H9 (cell line): ENCODE measurements around the gene MXD4. TPM values are rescaled to one million over a fixed set of nuclear protein-coding genes. Genes with fewer than 3 reads are reported as not detected.

Source experiments
- DNase-seq: peaks from one replicate; pipeline ENCODE4 v3.0.0-alpha.2; 2017
- H2AFZ ChIP-seq: one replicate; pipeline ENCODE4 v1.6.1; 2013; ENCODE audit warnings: mild to moderate bottlenecking, low read length, control low read depth, moderate library complexity
- H2AK5ac ChIP-seq: 2 replicates; pipeline ENCODE4 v1.6.1; 2013; ENCODE audit warnings: low read length, control low read depth, mixed read lengths; ENCODE audit not compliant: insufficient read length
- H2BK120ac ChIP-seq: one replicate; pipeline ENCODE4 v1.6.1; 2013; ENCODE audit warnings: low read depth, mild to moderate bottlenecking, low read length, control low read depth, inconsistent platforms; ENCODE audit not compliant: poor library complexity, severe bottlenecking
- H2BK12ac ChIP-seq: 2 replicates; pipeline ENCODE4 v1.6.1; 2013; ENCODE audit warnings: low read length, control low read depth, mixed read lengths, low read depth; ENCODE audit not compliant: insufficient read length
- H2BK15ac ChIP-seq: 2 replicates; pipeline ENCODE4 v1.6.1; 2013; ENCODE audit warnings: low read depth, low read length, control low read depth
- H2BK20ac ChIP-seq: one replicate; pipeline ENCODE4 v1.6.1; 2013; ENCODE audit warnings: low read depth, mild to moderate bottlenecking, low read length, control low read depth, inconsistent platforms; ENCODE audit not compliant: poor library complexity, severe bottlenecking
- H2BK5ac ChIP-seq: 2 replicates; pipeline ENCODE4 v1.6.1; 2013; ENCODE audit warnings: low read length, control low read depth, mixed read lengths; ENCODE audit not compliant: insufficient read length
- H3K14ac ChIP-seq: 2 replicates; pipeline ENCODE4 v1.6.1; 2013; ENCODE audit warnings: low read length, control low read depth; ENCODE audit not compliant: insufficient read depth
- H3K18ac ChIP-seq: 2 replicates; pipeline ENCODE4 v1.6.1; 2013; ENCODE audit warnings: low read depth, mild to moderate bottlenecking, mixed read lengths, low read length, control low read depth; ENCODE audit not compliant: insufficient read length
- H3K23ac ChIP-seq: 2 replicates; pipeline ENCODE4 v1.6.1; 2013; ENCODE audit warnings: low read length, control low read depth, mixed read lengths, low read depth; ENCODE audit not compliant: insufficient read length
- H3K23me2 ChIP-seq: 2 replicates; pipeline ENCODE4 v1.6.1; 2013; ENCODE audit warnings: low read depth, mild to moderate bottlenecking, mixed read lengths, low read length, control low read depth; ENCODE audit not compliant: insufficient read length, poor library complexity, severe bottlenecking
- H3K27ac ChIP-seq: 2 replicates; pipeline ENCODE4 v1.5.1; 2013; ENCODE audit warnings: low read length, control low read depth, mixed read lengths, low read depth; ENCODE audit not compliant: insufficient read length
- H3K27me3 ChIP-seq: 2 replicates; pipeline ENCODE4 v1.6.1; 2013; ENCODE audit warnings: low read length, control low read depth, inconsistent platforms; ENCODE audit not compliant: insufficient read depth
- H3K4ac ChIP-seq: 2 replicates; pipeline ENCODE4 v1.6.1; 2013; ENCODE audit warnings: low read depth, mild to moderate bottlenecking, control low read depth, inconsistent platforms, low read length, moderate library complexity
- H3K4me1 ChIP-seq: 2 replicates; pipeline ENCODE4 v1.6.1; 2013; ENCODE audit warnings: low read length, control low read depth, inconsistent platforms; ENCODE audit not compliant: insufficient read depth
- H3K4me2 ChIP-seq: 2 replicates; pipeline ENCODE4 v1.6.1; 2013; ENCODE audit warnings: low read length, control low read depth, mixed read lengths; ENCODE audit not compliant: insufficient read length, insufficient read depth
- H3K56ac ChIP-seq: 2 replicates; pipeline ENCODE4 v1.6.1; 2013; ENCODE audit warnings: low read depth, mild to moderate bottlenecking, mixed read lengths, low read length, control low read depth; ENCODE audit not compliant: insufficient read length
- H3K79me1 ChIP-seq: 2 replicates; pipeline ENCODE4 v1.6.1; 2013; ENCODE audit warnings: low read depth, mild to moderate bottlenecking, moderate library complexity, low read length, control low read depth, inconsistent platforms; ENCODE audit not compliant: insufficient read depth, poor library complexity, severe bottlenecking
- H3K79me2 ChIP-seq: 2 replicates; pipeline ENCODE4 v1.6.1; 2013; ENCODE audit warnings: low read length, control low read depth, inconsistent platforms; ENCODE audit not compliant: insufficient read depth
- H3K9ac ChIP-seq: 2 replicates; pipeline ENCODE4 v1.6.1; 2013; ENCODE audit warnings: low read length, control low read depth, mixed read lengths; ENCODE audit not compliant: insufficient read length; ENCODE audit errors: extremely low read depth
- H3K9me3 ChIP-seq: one replicate; pipeline ENCODE4 v1.6.1; 2013; ENCODE audit warnings: low read depth, low read length, inconsistent platforms; ENCODE audit not compliant: control insufficient read depth
- H3T11ph ChIP-seq: one replicate; pipeline ENCODE4 v1.6.1; 2013; ENCODE audit warnings: mild to moderate bottlenecking, low read length, control low read depth, inconsistent platforms
- H4K20me1 ChIP-seq: one replicate; pipeline ENCODE4 v1.6.1; 2013; ENCODE audit not compliant: control insufficient read depth, insufficient read length, insufficient read depth
- H4K5ac ChIP-seq: 2 replicates; pipeline ENCODE4 v1.6.1; 2013; ENCODE audit warnings: low read depth, mild to moderate bottlenecking, mixed read lengths, low read length, control low read depth; ENCODE audit not compliant: insufficient read length
- H4K8ac ChIP-seq: replicated peaks from 2 replicates; pipeline ENCODE4 v1.6.1; 2013; ENCODE audit warnings: low read length, control low read depth, mixed read lengths, low read depth; ENCODE audit not compliant: insufficient read length
- H4K91ac ChIP-seq: 2 replicates; pipeline ENCODE4 v1.6.1; 2013; ENCODE audit warnings: low read depth, mild to moderate bottlenecking, moderate library complexity, mixed read lengths, low read length, control low read depth; ENCODE audit not compliant: insufficient read length
- H3K27ac Mint-ChIP-seq, 3 experiments: 2 replicates in 2 of 3; 3 replicates in 1 of 3; pipeline ENCODE4 v1.8.0; 2020 to 2021; ENCODE audit warnings: mixed read lengths in 3 of 3, mild to moderate bottlenecking in 1 of 3, moderate library complexity in 1 of 3
- H3K27me3 Mint-ChIP-seq: 2 replicates; pipeline ENCODE4 v1.8.0; 2021; ENCODE audit warnings: low read depth, mild to moderate bottlenecking, moderate library complexity, mixed read lengths
- H3K36me3 Mint-ChIP-seq, 3 experiments: 2 replicates in 2 of 3; 3 replicates in 1 of 3; pipeline ENCODE4 v1.8.0; 2020 to 2021; ENCODE audit warnings: low read depth in 3 of 3, mixed read lengths in 3 of 3; ENCODE audit not compliant: insufficient read depth in 1 of 3
- H3K4me1 Mint-ChIP-seq, 2 experiments: 2 replicates each; pipeline ENCODE4 v1.8.0; 2020; ENCODE audit warnings: mixed read lengths in 2 of 2
- H3K4me3 Mint-ChIP-seq, 2 experiments: 2 replicates in 1 of 2; 3 replicates in 1 of 2; pipeline ENCODE4 v1.8.0; 2020 to 2021; ENCODE audit warnings: mild to moderate bottlenecking in 2 of 2, mixed read lengths in 2 of 2, moderate library complexity in 1 of 2
- H3K9me3 Mint-ChIP-seq, 2 experiments: 2 replicates in 1 of 2; 3 replicates in 1 of 2; pipeline ENCODE4 v1.8.0; 2020; ENCODE audit warnings: mild to moderate bottlenecking in 2 of 2, mixed read lengths in 2 of 2, moderate library complexity in 1 of 2
- WGBS: extraction: QIAGEN DNeasy Blood & Tissue Kit; methylation state at CpG from one replicate; pipeline ENCODE4 v1.1.7; 2013; ENCODE audit warnings: missing lambda C conversion rate, low lambda C conversion rate, mixed read lengths; ENCODE audit not compliant: insufficient read length; ENCODE audit errors: extremely low coverage; 5-methylcytosine and 5-hydroxymethylcytosine counted together
- total RNA-seq: library from RNA; stranded (reverse); gene quantifications from 2 replicates; pipeline ENCODE4 v1.2.1, GENCODE V29; 2021
- TF ChIP-seq, protein P1 (sequence below): fragments of 200-600 bp; sonication (generic); conservative IDR thresholded peaks from 3 replicates; pipeline ENCODE4 v1.8.0; 2021; ENCODE audit warnings: antibody characterized with exemption, mild to moderate bottlenecking

MXD4 gene
- total RNA-seq, 1 experiment from 2014 or later = 24.1 TPM

DNA sequence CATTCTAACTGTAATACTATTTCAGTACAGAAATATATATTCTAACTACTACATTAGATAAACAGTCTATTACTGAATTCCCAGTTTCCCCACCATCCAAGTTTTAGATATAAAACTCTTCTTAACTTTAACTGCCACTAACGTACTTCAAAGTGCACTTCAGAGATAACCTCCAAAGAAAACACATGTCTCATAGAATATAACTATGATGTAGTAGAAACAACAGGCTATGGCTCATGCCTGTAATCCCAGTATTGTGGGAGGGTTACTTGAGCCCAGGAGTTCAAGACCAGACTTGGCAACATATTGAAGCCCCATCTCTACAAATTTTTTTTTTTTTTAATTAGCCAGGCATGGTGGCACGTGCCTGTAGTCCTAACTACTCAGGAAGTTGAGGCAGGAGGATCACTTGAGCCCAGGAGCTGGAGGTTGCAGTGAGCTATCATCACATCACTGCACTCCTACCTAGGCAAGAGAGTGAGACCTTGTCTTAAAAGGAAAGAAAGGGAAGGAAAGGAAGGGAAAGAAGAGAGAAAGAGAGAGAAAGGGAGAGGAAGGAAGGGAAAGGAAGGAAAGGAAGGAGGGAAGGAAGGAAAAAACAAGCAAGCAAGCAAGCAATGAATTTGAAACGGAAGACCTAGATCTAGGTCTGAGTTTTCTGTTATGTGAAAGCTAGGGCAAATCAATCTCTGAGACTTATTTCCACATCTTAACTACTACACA lies 24.8 kb downstream of the MXD4 start:
- H3K18ac ChIP-seq = no peak overlapping the region
- no peak overlapping the region for H3K4me2 ChIP-seq
- no peak overlapping the region for H3K9ac ChIP-seq
- no peak overlapping the region for H2AFZ ChIP-seq
- H3K56ac ChIP-seq = no peak overlapping the region
- no peak overlapping the region for H2BK12ac ChIP-seq
- peaks cover 6% of the 10 kb centered on the region; the same call in 1 of the 2 replicates for H3K79me2 ChIP-seq
- H4K5ac ChIP-seq = no peak overlapping the region
- Mint-ChIP-seq H3K27me3 (no peaks in the 10 kb centered on the region), H3K4me3 (peak overlapping the region in 1 of 2 experiments; percentile 10; a peak in 1 of 5 replicates), H3K36me3 (peaks cover 4 to 38% (median 35%) of the 10 kb centered on the region in 3 experiments; a peak in 5 of 7 replicates), H3K27ac (peak overlapping the region in 1 of 3 experiments; percentile 17; a peak in 2 of 7 replicates), H3K4me1 (peaks cover 22 to 25% of the 10 kb centered on the region in 2 experiments), H3K9me3 (no peaks in the 10 kb centered on the region)
- DNase-seq = no peak
- H3K14ac ChIP-seq = no peak overlapping the region
- H2AK5ac ChIP-seq = no peak overlapping the region
- no peaks in the 10 kb centered on the region for H3K4me1 ChIP-seq
- no peak overlapping the region for H3K23ac ChIP-seq
- H2BK15ac ChIP-seq = no peak overlapping the region
- H4K20me1 ChIP-seq = no peaks in the 10 kb centered on the region
- H3K27me3 ChIP-seq = no peaks in the 10 kb centered on the region
- no CpG with 5 or more reads among the region's 3 CpGs for WGBS
- no peaks in the 10 kb centered on the region for H3K79me1 ChIP-seq
- H3K4ac ChIP-seq = no peak overlapping the region
- H3T11ph ChIP-seq = no peak overlapping the region
- H3K27ac ChIP-seq = no peak overlapping the region
- no peak overlapping the region for H2BK5ac ChIP-seq
- H2BK120ac ChIP-seq = no peak overlapping the region
- no peaks in the 10 kb centered on the region for H3K23me2 ChIP-seq
- TF ChIP-seq, protein P1, sequence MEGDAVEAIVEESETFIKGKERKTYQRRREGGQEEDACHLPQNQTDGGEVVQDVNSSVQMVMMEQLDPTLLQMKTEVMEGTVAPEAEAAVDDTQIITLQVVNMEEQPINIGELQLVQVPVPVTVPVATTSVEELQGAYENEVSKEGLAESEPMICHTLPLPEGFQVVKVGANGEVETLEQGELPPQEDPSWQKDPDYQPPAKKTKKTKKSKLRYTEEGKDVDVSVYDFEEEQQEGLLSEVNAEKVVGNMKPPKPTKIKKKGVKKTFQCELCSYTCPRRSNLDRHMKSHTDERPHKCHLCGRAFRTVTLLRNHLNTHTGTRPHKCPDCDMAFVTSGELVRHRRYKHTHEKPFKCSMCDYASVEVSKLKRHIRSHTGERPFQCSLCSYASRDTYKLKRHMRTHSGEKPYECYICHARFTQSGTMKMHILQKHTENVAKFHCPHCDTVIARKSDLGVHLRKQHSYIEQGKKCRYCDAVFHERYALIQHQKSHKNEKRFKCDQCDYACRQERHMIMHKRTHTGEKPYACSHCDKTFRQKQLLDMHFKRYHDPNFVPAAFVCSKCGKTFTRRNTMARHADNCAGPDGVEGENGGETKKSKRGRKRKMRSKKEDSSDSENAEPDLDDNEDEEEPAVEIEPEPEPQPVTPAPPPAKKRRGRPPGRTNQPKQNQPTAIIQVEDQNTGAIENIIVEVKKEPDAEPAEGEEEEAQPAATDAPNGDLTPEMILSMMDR = no peak
- no peak overlapping the region for H2BK20ac ChIP-seq
- H4K91ac ChIP-seq = no peak overlapping the region
- no peaks in the 10 kb centered on the region for H3K9me3 ChIP-seq
- no peak overlapping the region for H4K8ac ChIP-seq
